CD4-positive, alpha-beta memory T cell (primary cell): Measurements from ENCODE around the gene LMAN2. TPM values are rescaled to one million over a fixed set of nuclear protein-coding genes. Genes with fewer than 3 reads are reported as not detected.
A peak's percentile ranks its signal among the peaks of the same experiment; 100 is the strongest.

Experiments used
- CTCF ChIA-PET: fragments of 350-600 bp; sonication (Branson Sonifier 250); formaldehyde crosslinking; loops from one replicate; lab custom pipeline; 2021; ENCODE audit warnings: inconsistent platforms; ENCODE audit not compliant: partially characterized antibody; lab: Charles Lee
- POLR2A ChIA-PET: fragments of 350-600 bp; sonication (Branson Sonifier 250); formaldehyde crosslinking; loops from one replicate; lab custom pipeline; 2021; ENCODE audit not compliant: partially characterized antibody; lab: Charles Lee
- DNase-seq, 5 donors: peaks; one replicate each; pipeline versions ENCODE4 v3.0.0 to v3.0.0-alpha.2; 2020 to 2022; ENCODE audit warnings: mixed read lengths in 1 of 5
- H3K27ac ChIP-seq: one replicate; pipeline ENCODE4 v1.7.0; 2013; ENCODE audit warnings: low read depth, low read length
- H3K27me3 ChIP-seq: 2 replicates; pipeline ENCODE4 v1.7.0; 2013; ENCODE audit warnings: mild to moderate bottlenecking, low read length, moderate library complexity; ENCODE audit not compliant: insufficient read depth
- H3K36me3 ChIP-seq: 2 replicates; pipeline ENCODE4 v1.7.0; 2013; ENCODE audit warnings: mild to moderate bottlenecking, low read length, moderate library complexity; ENCODE audit not compliant: insufficient read depth
- H3K4me1 ChIP-seq: 2 replicates; pipeline ENCODE4 v1.7.0; 2013; ENCODE audit warnings: mild to moderate bottlenecking, low read length, moderate library complexity; ENCODE audit not compliant: insufficient read depth
- H3K4me3 ChIP-seq, 2 donors: one replicate each; pipeline ENCODE4 v1.7.0; 2013; ENCODE audit warnings: low read length in 2 of 2, mild to moderate bottlenecking in 1 of 2
- H3K9me3 ChIP-seq, 2 donors: one replicate each; pipeline ENCODE4 v1.7.0; 2013; ENCODE audit warnings: low read length in 2 of 2, control low read depth in 1 of 2; ENCODE audit not compliant: control insufficient read depth in 1 of 2
- H3K27ac Mint-ChIP-seq, 7 donors: one replicate each; pipeline ENCODE4 v1.8.0; 2020 to 2021; ENCODE audit warnings: mixed read lengths in 7 of 7, mild to moderate bottlenecking in 6 of 7, inconsistent platforms in 3 of 7, moderate library complexity in 3 of 7
- H3K27me3 Mint-ChIP-seq, 2 donors: one replicate each; pipeline ENCODE4 v1.8.0; 2020 to 2021; ENCODE audit warnings: mixed read lengths in 2 of 2
- H3K36me3 Mint-ChIP-seq, 2 donors: one replicate each; pipeline ENCODE4 v1.8.0; 2020 to 2021; ENCODE audit warnings: mixed read lengths in 2 of 2, inconsistent platforms in 1 of 2, mild to moderate bottlenecking in 1 of 2
- H3K4me1 Mint-ChIP-seq, 4 donors: one replicate each; pipeline ENCODE4 v1.8.0; 2020 to 2021; ENCODE audit warnings: mixed read lengths in 4 of 4, mild to moderate bottlenecking in 1 of 4
- H3K4me3 Mint-ChIP-seq, 8 donors: one replicate each; pipeline ENCODE4 v1.8.0; 2020 to 2021; ENCODE audit warnings: mixed read lengths in 8 of 8, mild to moderate bottlenecking in 7 of 8, moderate library complexity in 6 of 8, inconsistent platforms in 3 of 8
- H3K9me3 Mint-ChIP-seq, 8 donors: one replicate each; pipeline ENCODE4 v1.8.0; 2020 to 2021; ENCODE audit warnings: mixed read lengths in 8 of 8, mild to moderate bottlenecking in 5 of 8, inconsistent platforms in 3 of 8, moderate library complexity in 1 of 8
- intact Hi-C: fragments of 100-400 bp; cut with micrococcal nuclease; formaldehyde crosslinking; loops from one replicate; pipeline ENCODE4 v1.15.1; 2023
- polyA plus RNA-seq, 2 donors: library from polyadenylated mRNA; unstranded; fragments of 300-500 nt; fragmentation: Illumina TruSeq; gene quantifications; one replicate each; pipeline ENCODE4 v1.2.3, GENCODE V29; 2021
- total RNA-seq, 2 experiments: library from RNA; stranded (reverse); gene quantifications; one replicate each; pipeline ENCODE4 v1.2.3, GENCODE V29; 2021

LMAN2 gene
- total and polyA plus RNA-seq, 4 experiments from 2014 or later, result 114 to 322 (median 173) TPM

DNA sequence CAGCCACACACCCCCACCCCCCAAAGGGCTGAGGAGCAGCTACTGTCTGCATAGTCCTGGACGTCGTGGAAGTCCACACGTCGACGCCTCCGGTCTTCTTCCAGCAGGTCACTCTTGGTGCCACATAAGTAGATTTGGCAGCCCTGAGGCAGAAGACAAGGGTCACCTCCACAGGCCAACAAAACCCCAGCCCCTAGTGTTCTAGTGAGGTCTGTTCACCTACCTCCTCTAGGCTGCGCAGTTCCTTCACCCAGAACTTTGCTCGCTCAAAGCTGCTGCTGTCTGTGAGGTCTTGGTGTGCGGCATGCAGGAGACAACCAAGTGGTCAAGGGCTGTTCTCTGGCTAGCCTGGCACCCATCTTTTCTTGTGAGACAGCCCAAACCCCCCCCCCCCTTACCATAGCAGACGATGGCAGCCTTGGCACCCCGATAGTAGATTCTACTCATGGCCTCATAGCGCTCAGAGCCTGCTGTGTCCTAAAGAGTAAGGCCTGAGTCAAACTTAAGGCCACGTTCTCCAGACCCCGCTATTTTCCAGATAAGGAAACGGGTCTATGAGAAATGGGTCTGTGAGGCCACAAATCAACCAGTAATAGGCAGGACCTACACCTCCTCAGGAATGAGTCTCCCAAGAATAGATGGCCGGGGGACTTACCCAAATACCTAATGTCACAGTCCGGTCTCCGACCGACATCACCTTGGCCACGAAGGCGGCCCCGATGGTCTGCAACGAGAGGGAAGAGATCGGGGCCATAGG lies 48.9 kb downstream of the LMAN2 start:
- H3K4me1 ChIP-seq, result peaks cover 68% of the 10 kb centered on the region
- H3K4me1 Mint-ChIP-seq, result peaks cover 48 to 86% (median 69%) of the 10 kb centered on the region in 4 donors
- CTCF ChIA-PET, result interaction anchor here (0.8 to 4.8 kb wide), 5 partner anchors 8 to 199 kb away, joined by 3 to 16 read pairs (median 6); partner anchors contain the start of gene MXD3
- peak overlapping the region; percentile 65 to 89 for H3K4me3 ChIP-seq
- peak in 1 of 5 donors; percentile 36 for DNase-seq
- POLR2A ChIA-PET, result interaction anchor here (0.6 to 5.1 kb wide), 9 partner anchors 8 to 215 kb away, joined by 3 to 31 read pairs (median 4); partner anchors contain the start of genes DDX41, MXD3 and NSD1
- H3K27me3 Mint-ChIP-seq, result no peaks in the 10 kb centered on the region
- intact Hi-C loops, result loop anchor here (1.0 to 5.0 kb wide), 4 partner anchors 10 to 188 kb away; partner anchors contain the start of gene NSD1
- peaks cover 18 to 36% of the 10 kb centered on the region in 2 donors for H3K36me3 Mint-ChIP-seq
- no peaks in the 10 kb centered on the region for H3K9me3 ChIP-seq
- H3K27ac ChIP-seq, result peak overlapping the region; percentile 78
- H3K27ac Mint-ChIP-seq, result peak overlapping the region; percentile 82 to 94 (median 89)
- H3K4me3 Mint-ChIP-seq, result peak overlapping the region; percentile 87 to 97 (median 93)
- peaks cover 10% of the 10 kb centered on the region for H3K36me3 ChIP-seq
- H3K27me3 ChIP-seq, result no peaks in the 10 kb centered on the region
- H3K9me3 Mint-ChIP-seq, result peaks cover 0 to 4% (median 0%) of the 10 kb centered on the region in 8 donors

DNA sequence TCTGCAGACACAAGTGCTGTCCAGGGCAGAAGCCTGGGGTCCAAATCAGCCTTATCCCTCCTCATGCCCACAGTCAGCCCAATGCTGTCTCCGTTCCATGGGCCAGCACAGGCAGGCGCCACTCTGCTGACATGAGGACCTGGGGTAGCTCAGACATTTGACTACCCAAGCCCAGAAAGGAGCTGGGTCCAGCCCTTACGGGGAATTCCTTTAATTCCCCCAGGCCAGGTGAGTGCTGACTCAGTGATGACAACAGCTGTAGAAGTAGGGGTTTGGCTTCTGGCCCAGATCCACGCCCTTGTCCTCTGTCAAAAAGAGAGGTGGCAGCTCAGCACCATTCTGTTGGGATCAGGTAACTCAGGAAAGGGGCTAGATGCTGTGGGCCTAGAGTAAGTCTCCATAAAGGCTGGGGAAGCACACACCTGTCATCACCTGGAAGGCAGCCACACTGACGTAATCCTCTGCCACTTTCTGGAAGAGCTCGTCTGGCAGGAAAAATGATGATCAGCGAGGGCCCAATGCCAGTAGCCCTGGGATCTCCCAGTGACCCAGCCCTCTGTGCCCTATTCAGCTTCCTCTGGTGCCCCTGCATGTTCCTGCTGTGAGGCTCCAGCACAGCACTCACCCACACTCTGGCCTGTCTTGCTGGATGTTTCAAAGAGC lies 49.8 kb downstream of the LMAN2 start:
- Mint-ChIP-seq H3K4me3 (peak overlapping the region; percentile 36 to 97 (median 92)), H3K27me3 (no peaks in the 10 kb centered on the region), H3K36me3 (peaks cover 14 to 35% of the 10 kb centered on the region in 2 donors), H3K27ac (peak overlapping the region; percentile 82 to 90 (median 89)), H3K4me1 (peaks cover 47 to 84% (median 68%) of the 10 kb centered on the region in 4 donors), H3K9me3 (peaks cover 0 to 4% (median 0%) of the 10 kb centered on the region in 8 donors)
- H3K9me3 ChIP-seq, result no peaks in the 10 kb centered on the region
- intact Hi-C loops, result loop anchor here (2.0 to 5.0 kb wide), 3 partner anchors 61 to 187 kb away; partner anchors contain the start of gene NSD1
- no peaks in the 10 kb centered on the region for H3K27me3 ChIP-seq
- peak in 1 of 5 donors; percentile 69 for DNase-seq
- H3K4me3 ChIP-seq, result no peak overlapping the region
- POLR2A ChIA-PET, result interaction anchor here (0.6 to 5.1 kb wide), 6 partner anchors 9 to 168 kb away, joined by 3 to 31 read pairs (median 4); partner anchors contain the start of genes MXD3 and NSD1
- H3K36me3 ChIP-seq, result peaks cover 3% of the 10 kb centered on the region
- CTCF ChIA-PET, result interaction anchor here (0.7 to 4.8 kb wide), 9 partner anchors 9 to 200 kb away, joined by 3 to 16 read pairs (median 4); partner anchors contain the start of gene MXD3
- peak overlapping the region; percentile 51 for H3K27ac ChIP-seq
- peaks cover 65% of the 10 kb centered on the region for H3K4me1 ChIP-seq

DNA sequence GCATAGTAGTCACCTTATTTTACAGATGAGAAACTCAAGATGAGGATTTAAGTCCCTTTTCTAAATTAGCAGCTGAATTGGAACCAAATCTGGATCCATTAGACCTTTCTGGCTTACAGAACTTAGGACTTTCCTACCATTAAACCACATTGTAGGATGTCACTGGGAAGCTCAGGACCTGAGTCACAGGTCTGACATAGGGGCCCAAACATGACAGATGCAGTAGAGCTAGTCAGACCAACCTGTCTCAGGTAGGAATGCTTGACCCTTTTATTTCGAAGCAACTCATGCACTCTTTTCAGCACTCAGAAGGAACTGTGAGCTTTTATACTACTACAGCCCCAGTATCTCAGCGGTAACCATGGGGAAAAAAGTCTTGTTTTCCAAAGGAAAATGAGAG lies 50.5 kb downstream of the LMAN2 start:
- peaks cover 0 to 4% (median 0%) of the 10 kb centered on the region in 8 donors for H3K9me3 Mint-ChIP-seq
- no peaks in the 10 kb centered on the region for H3K9me3 ChIP-seq
- no peak for DNase-seq
- H3K4me3 Mint-ChIP-seq, result peak overlapping the region in 7 of 8 donors; percentile 4 to 97 (median 75)
- H3K4me1 ChIP-seq, result peaks cover 67% of the 10 kb centered on the region
- H3K36me3 Mint-ChIP-seq, result peaks cover 15 to 35% of the 10 kb centered on the region in 2 donors
- H3K4me3 ChIP-seq, result no peak overlapping the region
- intact Hi-C loops, result loop anchor here (5.0 kb wide), 2 partner anchors 61 to 169 kb away; partner anchors contain the start of gene NSD1
- peaks cover 2% of the 10 kb centered on the region for H3K36me3 ChIP-seq
- H3K27ac ChIP-seq, result peak overlapping the region; percentile 51
- peaks cover 51 to 84% (median 70%) of the 10 kb centered on the region in 4 donors for H3K4me1 Mint-ChIP-seq
- ChIA-PET POLR2A (interaction anchor here (1.1 to 5.1 kb wide), 5 partner anchors 10 to 167 kb away, joined by 3 to 31 read pairs (median 4); partner anchors contain the start of genes MXD3 and NSD1), CTCF (interaction anchor here (0.8 to 4.8 kb wide), 9 partner anchors 9 to 201 kb away, joined by 3 to 16 read pairs (median 4); partner anchors contain the start of gene MXD3)
- H3K27ac Mint-ChIP-seq, result peak overlapping the region; percentile 63 to 98 (median 90)
- H3K27me3 ChIP-seq, result no peaks in the 10 kb centered on the region
- H3K27me3 Mint-ChIP-seq, result no peaks in the 10 kb centered on the region

DNA sequence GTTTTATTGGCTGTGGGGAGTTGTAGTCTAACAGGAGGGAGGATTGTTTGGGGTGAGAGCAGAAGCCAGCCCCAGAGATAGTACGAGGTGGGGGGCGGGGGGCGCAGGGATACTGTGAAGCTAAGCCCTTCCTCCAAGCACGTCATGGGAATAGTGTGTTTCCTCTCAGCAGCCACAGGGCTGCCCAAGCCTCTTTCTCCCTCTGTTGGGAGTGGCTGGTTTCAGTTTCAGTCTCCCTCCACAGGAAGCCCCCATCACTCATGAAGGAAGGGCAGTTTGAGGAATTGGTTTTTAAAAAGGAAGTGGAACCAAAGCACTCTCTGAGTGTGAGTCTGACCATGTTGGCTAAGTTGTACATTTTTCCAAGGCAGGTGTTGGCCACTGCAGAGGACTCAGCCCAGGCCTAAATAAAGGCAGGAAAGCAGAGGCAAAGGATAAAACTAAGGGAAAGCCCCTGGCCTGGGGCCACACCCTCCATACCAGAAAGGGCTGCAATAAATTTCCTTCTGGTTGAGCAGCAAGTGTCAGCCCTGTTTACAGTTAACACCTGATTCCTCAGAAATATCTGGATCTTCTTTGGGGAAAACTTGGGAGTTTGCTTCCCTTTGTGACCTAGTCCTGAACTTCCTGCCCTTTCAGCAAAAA lies 51.1 kb downstream of the LMAN2 start:
- DNase-seq, result peak; percentile 55 to 87 (median 60)
- Histone ChIP-seq H3K4me1 (peaks cover 64% of the 10 kb centered on the region), H3K4me3 (no peak overlapping the region), H3K27ac (peak overlapping the region; percentile 51), H3K9me3 (no peaks in the 10 kb centered on the region), H3K27me3 (no peaks in the 10 kb centered on the region), H3K36me3 (peaks cover 8% of the 10 kb centered on the region)
- Mint-ChIP-seq H3K4me1 (peaks cover 53 to 84% (median 71%) of the 10 kb centered on the region in 4 donors), H3K9me3 (peaks cover 0 to 4% (median 0%) of the 10 kb centered on the region in 8 donors), H3K4me3 (peak overlapping the region; percentile 65 to 97 (median 77)), H3K36me3 (peaks cover 16 to 35% of the 10 kb centered on the region in 2 donors), H3K27me3 (no peaks in the 10 kb centered on the region), H3K27ac (peak overlapping the region; percentile 89 to 98 (median 97))
- ChIA-PET POLR2A (interaction anchor here (1.5 to 5.1 kb wide), 2 partner anchors 11 to 167 kb away, joined by 7 to 31 read pairs; partner anchors contain the start of genes MXD3 and NSD1), CTCF (interaction anchor here (0.8 to 4.8 kb wide), 6 partner anchors 10 to 187 kb away, joined by 3 to 16 read pairs (median 6); partner anchors contain the start of gene MXD3)
- intact Hi-C loops, result loop anchor here (5.0 kb wide), 2 partner anchors 62 to 168 kb away; partner anchors contain the start of gene NSD1

DNA sequence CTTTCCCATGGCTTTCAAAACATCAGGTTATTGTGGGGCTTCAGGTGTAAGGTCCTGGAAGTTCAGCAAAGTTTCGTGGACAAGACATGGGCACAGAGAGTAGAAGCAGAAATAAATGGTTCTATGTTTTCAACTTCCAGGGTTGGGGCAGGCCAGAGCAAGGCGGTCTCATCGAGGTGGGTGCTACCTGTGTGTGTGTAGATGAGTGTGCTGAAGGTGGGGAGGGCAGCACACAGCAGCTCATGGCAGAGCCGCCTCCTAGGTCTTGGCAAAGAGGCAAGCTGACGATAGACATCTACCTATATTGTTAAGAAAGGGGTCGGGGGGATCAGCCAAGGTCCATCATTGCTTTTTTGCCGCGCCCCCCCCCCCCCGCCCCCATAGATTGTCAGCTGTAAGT lies 51.8 kb downstream of the LMAN2 start:
- Mint-ChIP-seq H3K4me1 (peaks cover 51 to 84% (median 68%) of the 10 kb centered on the region in 4 donors), H3K4me3 (peak overlapping the region in 3 of 8 donors; percentile 23 to 70 (median 36)), H3K27ac (peak overlapping the region; percentile 86 to 98 (median 90)), H3K27me3 (no peaks in the 10 kb centered on the region), H3K36me3 (peaks cover 18 to 35% of the 10 kb centered on the region in 2 donors), H3K9me3 (peaks cover 0 to 7% (median 0%) of the 10 kb centered on the region in 8 donors)
- H3K4me3 ChIP-seq, result no peak overlapping the region
- intact Hi-C loops, result loop anchor here (5.0 kb wide), 2 partner anchors 63 to 167 kb away; partner anchors contain the start of gene NSD1
- peaks cover 58% of the 10 kb centered on the region for H3K4me1 ChIP-seq
- DNase-seq, result no peak
- H3K27ac ChIP-seq, result peak overlapping the region; percentile 51
- ChIA-PET CTCF (interaction anchor here (1.1 to 7.9 kb wide), 4 partner anchors 10 to 185 kb away, joined by 4 to 42 read pairs (median 10); no protein-coding TSS in a partner anchor), POLR2A (interaction anchor here (5.1 kb wide), 1 partner anchor 11 kb away, joined by 31 read pairs; the partner anchor contains the start of gene MXD3)
- H3K36me3 ChIP-seq, result peaks cover 15% of the 10 kb centered on the region
- H3K9me3 ChIP-seq, result no peaks in the 10 kb centered on the region
- no peaks in the 10 kb centered on the region for H3K27me3 ChIP-seq

DNA sequence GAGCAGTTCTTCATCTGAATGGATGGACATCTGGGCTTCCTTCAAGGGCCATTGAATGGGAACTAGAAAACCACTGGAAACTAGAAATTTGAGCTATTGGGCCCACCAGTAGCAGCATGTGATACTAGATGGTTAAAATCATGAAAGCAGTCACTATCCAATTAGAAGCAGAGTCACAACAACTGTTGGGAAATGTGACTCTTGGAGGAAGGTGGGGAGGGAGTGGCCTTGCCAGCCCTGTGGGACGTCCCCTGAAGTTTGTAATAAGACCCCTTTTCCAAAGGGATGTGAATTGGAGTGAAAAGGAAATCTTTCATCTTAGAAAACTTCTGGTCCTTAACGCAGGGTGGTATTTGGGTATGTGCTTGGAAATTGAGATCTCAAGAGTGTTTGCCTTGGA lies 53.5 kb downstream of the LMAN2 start:
- Mint-ChIP-seq H3K9me3 (peaks cover 0 to 6% (median 0%) of the 10 kb centered on the region in 8 donors), H3K36me3 (peaks cover 25 to 43% of the 10 kb centered on the region in 2 donors), H3K4me3 (no peak overlapping the region), H3K27ac (peak overlapping the region in 4 of 7 donors; percentile 24 to 89 (median 53)), H3K4me1 (peaks cover 47 to 71% (median 58%) of the 10 kb centered on the region in 4 donors), H3K27me3 (no peaks in the 10 kb centered on the region)
- Histone ChIP-seq H3K36me3 (peaks cover 31% of the 10 kb centered on the region), H3K4me1 (peaks cover 50% of the 10 kb centered on the region), H3K4me3 (no peak overlapping the region), H3K27me3 (no peaks in the 10 kb centered on the region), H3K27ac (no peak overlapping the region), H3K9me3 (no peaks in the 10 kb centered on the region)
- ChIA-PET POLR2A (interaction anchor here (5.1 kb wide), 1 partner anchor 13 kb away, joined by 31 read pairs; the partner anchor contains the start of gene MXD3), CTCF (interaction anchor here (0.8 to 7.9 kb wide), 6 partner anchors 12 to 204 kb away, joined by 3 to 42 read pairs (median 4); no protein-coding TSS in a partner anchor)
- intact Hi-C loops, result no loop called here
- no peak for DNase-seq
